HCT116 (cell line): ENCODE measurements around the gene RMI2.

ENCODE experiments used
- CTCF ChIP-seq, 3 experiments: fragments of 200-600 bp in 1 of 3; sonication (generic) in 1 of 3; IDR thresholded peaks in 2 of 3; conservative IDR thresholded peaks in 1 of 3; 2 replicates each; pipeline ENCODE4 v1.5.1; 2012 to 2017; ENCODE audit warnings: low read depth in 2 of 3, low read length in 2 of 3, antibody characterized with exemption in 1 of 3, borderline replicate concordance in 1 of 3, control low read depth in 1 of 3, mild to moderate bottlenecking in 1 of 3, mixed read lengths in 1 of 3, mixed run types in 1 of 3, moderate library complexity in 1 of 3; ENCODE audit not compliant: insufficient read depth in 1 of 3
- EZH2 ChIP-seq: fragments of 200-600 bp; sonication (generic); IDR thresholded peaks from 2 replicates; pipeline ENCODE4 v1.6.1; 2017; ENCODE audit warnings: antibody characterized with exemption, mixed run types
- EZH2phosphoT487 ChIP-seq: fragments of 200-600 bp; IDR thresholded peaks from 2 replicates; pipeline ENCODE4 v1.6.1; 2018; ENCODE audit warnings: antibody characterized with exemption, borderline replicate concordance
- RAD21 ChIP-seq: IDR thresholded peaks from 2 replicates; pipeline ENCODE4 v1.6.1; 2012; ENCODE audit warnings: low read depth, mild to moderate bottlenecking

DNA sequence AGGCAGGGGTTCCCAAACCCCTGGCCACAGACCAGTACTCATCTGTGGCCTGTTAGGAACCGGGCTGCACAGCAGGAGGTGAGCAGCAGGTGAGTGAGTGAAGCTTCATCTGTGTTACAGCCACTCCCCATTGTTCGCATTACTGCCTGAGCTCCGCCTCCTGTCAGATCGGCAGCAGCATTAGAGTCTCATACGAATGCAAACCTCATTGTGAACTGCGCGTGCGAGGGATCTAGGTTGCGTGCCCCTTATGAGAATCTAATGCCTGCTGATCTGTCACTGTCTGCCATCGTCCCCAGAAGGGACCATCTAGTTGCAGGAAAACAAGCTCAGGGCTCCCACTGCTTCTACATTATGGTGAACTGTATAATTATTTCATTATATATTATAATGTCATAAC is 25.1 kb upstream of the RMI2 start:
- TF ChIP-seq RAD21 (no peak), EZH2phosphoT487 (no peak), CTCF (IDR thresholded peaks at IDR 0.05 in 2 of 3, conservative IDR thresholded peaks at IDR 0.05 in 1 of 3; ENCODE audit: borderline replicate concordance in 1 of 3, insufficient read depth in 1 of 3, low read depth in 2 of 3, low read length in 2 of 3) (no peak), EZH2 (no peak)
